OCI-LY1 (cell line): ENCODE measurements around the gene EPHA2.

ENCODE experiments used
- CTCF ChIP-seq: fragments of 200-600 bp; sonication (generic), shearing (Covaris generic); IDR thresholded peaks from 2 replicates; pipeline ENCODE4 v1.5.1; 2017; ENCODE audit warnings: mild to moderate bottlenecking, antibody characterized with exemption, low read length, moderate library complexity, mixed read lengths
- EZH2 ChIP-seq: fragments of 200-600 bp; sonication (generic), shearing (Covaris generic); IDR thresholded peaks from 2 replicates; pipeline ENCODE4 v1.8.0; 2017; ENCODE audit warnings: borderline replicate concordance, mixed run types, mild to moderate bottlenecking, antibody characterized with exemption, low read length, moderate library complexity, mixed read lengths

GRCh38 chr1:16181887-16182719 lies 26.2 kb upstream of the EPHA2 start:
- TF ChIP-seq CTCF: no peak
- TF ChIP-seq EZH2: no peak
